Right lobe of liver (tissue), 4 donors: ENCODE results near the gene TCF4.

Experiments used
- POLR2A ChIP-seq: fragments of 450-650 bp; IDR thresholded peaks from one replicate; pipeline ENCODE4 v1.6.1; 2017; ENCODE audit warnings: antibody characterized with exemption, mild to moderate bottlenecking
- TF ChIP-seq, protein P1 (sequence below), 4 donors: fragments of 200-600 bp in 3 of 4; fragments of 450-650 bp in 1 of 4; IDR thresholded peaks; one replicate each; pipeline versions ENCODE4 v1.5.1 to v1.8.0; 2016 to 2022; ENCODE audit warnings: antibody characterized with exemption in 4 of 4, mild to moderate bottlenecking in 2 of 4
- donor health status: DM: no; HTN: no; CAD: no.
- donor health status: DM: no; HTN: no; CAD: no.
- donor health status: DM: no; HTN: yes; CAD: no.

DNA sequence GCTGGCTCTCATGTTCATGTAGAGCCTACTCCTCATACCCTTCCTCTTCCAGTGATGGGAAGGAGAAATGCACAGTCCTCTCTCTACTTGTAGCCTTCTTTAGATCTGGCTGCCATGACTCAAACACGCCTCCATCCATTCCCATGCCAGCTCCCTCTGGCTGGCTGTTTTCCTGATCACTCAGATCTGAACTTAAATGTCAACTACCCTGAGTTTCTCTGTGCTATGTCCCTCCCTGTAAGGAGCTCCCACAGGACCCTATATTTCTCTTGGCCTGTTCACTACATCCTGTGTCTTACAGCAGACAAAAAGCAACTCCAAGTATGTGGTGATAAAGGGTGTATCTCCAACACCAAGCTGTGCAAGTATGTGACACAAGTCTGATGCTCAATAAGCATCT, 152.4 kb downstream of the TCF4 start:
- TF ChIP-seq POLR2A, result no peak
- TF ChIP-seq, protein P1, sequence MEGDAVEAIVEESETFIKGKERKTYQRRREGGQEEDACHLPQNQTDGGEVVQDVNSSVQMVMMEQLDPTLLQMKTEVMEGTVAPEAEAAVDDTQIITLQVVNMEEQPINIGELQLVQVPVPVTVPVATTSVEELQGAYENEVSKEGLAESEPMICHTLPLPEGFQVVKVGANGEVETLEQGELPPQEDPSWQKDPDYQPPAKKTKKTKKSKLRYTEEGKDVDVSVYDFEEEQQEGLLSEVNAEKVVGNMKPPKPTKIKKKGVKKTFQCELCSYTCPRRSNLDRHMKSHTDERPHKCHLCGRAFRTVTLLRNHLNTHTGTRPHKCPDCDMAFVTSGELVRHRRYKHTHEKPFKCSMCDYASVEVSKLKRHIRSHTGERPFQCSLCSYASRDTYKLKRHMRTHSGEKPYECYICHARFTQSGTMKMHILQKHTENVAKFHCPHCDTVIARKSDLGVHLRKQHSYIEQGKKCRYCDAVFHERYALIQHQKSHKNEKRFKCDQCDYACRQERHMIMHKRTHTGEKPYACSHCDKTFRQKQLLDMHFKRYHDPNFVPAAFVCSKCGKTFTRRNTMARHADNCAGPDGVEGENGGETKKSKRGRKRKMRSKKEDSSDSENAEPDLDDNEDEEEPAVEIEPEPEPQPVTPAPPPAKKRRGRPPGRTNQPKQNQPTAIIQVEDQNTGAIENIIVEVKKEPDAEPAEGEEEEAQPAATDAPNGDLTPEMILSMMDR (IDR thresholded peaks at IDR 0.05), result no peak
